ENCODE measurements around the gene ZNF425. TPM values are rescaled to one million over a fixed set of nuclear protein-coding genes. Genes with fewer than 3 reads are reported as not detected.

Gene ZNF425
- total and polyA plus RNA-seq, 2 experiments from 2014 or later = 4.3 to 5.0 TPM

DNA sequence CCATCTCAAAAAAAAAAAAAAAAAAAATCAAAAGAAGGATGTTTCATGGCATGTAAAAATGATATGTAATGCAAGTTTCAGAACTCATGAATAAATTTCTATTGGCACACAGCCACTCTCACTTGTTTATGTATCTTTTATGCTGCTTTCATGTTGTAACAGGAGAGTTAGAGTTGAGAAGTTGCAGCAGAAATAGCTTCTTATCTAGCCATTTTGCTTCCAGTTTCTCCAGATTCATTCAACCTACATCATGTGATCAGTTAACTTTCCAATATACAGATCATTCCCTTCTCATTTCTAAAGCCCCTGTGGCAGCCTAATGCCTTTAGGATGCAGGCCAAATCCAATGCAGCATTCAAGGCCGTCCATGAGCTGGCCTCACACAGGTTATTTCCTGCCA is 66.0 kb downstream of the ZNF425 start:
- Histone ChIP-seq H3K4me1 (ENCODE audit: insufficient read depth) (no peaks in the 10 kb centered on the region), H2AFZ (peak overlapping the region; percentile 33; the same call in 1 of the 2 replicates), H3K9me2 (ENCODE audit: insufficient read depth) (no peaks in the 10 kb centered on the region), H3K27ac (ENCODE audit: low read depth) (no peak overlapping the region), H3F3A (replicated peaks; ENCODE audit: low read depth) (peaks cover 3% of the 10 kb centered on the region; the same call in 1 of the 2 replicates), H3K4me3 (no peak overlapping the region), H4K20me1 (replicated peaks; ENCODE audit: insufficient read depth) (no peaks in the 10 kb centered on the region), H3K4me2 (no peak overlapping the region), H3K27me3 (ENCODE audit: insufficient read depth) (no peaks in the 10 kb centered on the region), H3K79me2 (replicated peaks; ENCODE audit: insufficient read depth) (no peaks in the 10 kb centered on the region), H3K36me3 (ENCODE audit: insufficient read depth) (no peaks in the 10 kb centered on the region)
- ATAC-seq (no peak), DNase-seq (ENCODE audit: low spot score) (no peak)
- no peaks in the 10 kb centered on the region for H3K36me3 Mint-ChIP-seq (ENCODE audit: low read depth)
- H3K4me1 Mint-ChIP-seq = peaks cover 2% of the 10 kb centered on the region; the same call in 2 of the 3 replicates
- no peaks in the 10 kb centered on the region for H3K9me3 Mint-ChIP-seq
- peak overlapping the region; percentile 54; the same call in 1 of the 2 replicates for H3K27ac Mint-ChIP-seq
- no peak overlapping the region for H3K4me3 Mint-ChIP-seq
- TF ChIP-seq ZNF331 (CRISPR knock-in tag; IDR thresholded peaks at IDR 0.05; ENCODE audit: low read depth) (no peak), EZH2phosphoT487 (IDR thresholded peaks at IDR 0.05; ENCODE audit: unreplicated experiment) (no peak), STAT1 (IDR thresholded peaks at IDR 0.05; ENCODE audit: unreplicated experiment) (no peak), POLR2AphosphoS5 (IDR thresholded peaks at IDR 0.05; ENCODE audit: low read depth) (no peak), JUNB (IDR thresholded peaks at IDR 0.05; ENCODE audit: unreplicated experiment) (no peak), NANOG (IDR thresholded peaks at IDR 0.05; ENCODE audit: borderline replicate concordance) (no peak)
- TF ChIP-seq, protein P1, sequence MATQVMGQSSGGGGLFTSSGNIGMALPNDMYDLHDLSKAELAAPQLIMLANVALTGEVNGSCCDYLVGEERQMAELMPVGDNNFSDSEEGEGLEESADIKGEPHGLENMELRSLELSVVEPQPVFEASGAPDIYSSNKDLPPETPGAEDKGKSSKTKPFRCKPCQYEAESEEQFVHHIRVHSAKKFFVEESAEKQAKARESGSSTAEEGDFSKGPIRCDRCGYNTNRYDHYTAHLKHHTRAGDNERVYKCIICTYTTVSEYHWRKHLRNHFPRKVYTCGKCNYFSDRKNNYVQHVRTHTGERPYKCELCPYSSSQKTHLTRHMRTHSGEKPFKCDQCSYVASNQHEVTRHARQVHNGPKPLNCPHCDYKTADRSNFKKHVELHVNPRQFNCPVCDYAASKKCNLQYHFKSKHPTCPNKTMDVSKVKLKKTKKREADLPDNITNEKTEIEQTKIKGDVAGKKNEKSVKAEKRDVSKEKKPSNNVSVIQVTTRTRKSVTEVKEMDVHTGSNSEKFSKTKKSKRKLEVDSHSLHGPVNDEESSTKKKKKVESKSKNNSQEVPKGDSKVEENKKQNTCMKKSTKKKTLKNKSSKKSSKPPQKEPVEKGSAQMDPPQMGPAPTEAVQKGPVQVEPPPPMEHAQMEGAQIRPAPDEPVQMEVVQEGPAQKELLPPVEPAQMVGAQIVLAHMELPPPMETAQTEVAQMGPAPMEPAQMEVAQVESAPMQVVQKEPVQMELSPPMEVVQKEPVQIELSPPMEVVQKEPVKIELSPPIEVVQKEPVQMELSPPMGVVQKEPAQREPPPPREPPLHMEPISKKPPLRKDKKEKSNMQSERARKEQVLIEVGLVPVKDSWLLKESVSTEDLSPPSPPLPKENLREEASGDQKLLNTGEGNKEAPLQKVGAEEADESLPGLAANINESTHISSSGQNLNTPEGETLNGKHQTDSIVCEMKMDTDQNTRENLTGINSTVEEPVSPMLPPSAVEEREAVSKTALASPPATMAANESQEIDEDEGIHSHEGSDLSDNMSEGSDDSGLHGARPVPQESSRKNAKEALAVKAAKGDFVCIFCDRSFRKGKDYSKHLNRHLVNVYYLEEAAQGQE (IDR thresholded peaks at IDR 0.05; ENCODE audit: unreplicated experiment) = no peak
- TF ChIP-seq, protein P2, sequence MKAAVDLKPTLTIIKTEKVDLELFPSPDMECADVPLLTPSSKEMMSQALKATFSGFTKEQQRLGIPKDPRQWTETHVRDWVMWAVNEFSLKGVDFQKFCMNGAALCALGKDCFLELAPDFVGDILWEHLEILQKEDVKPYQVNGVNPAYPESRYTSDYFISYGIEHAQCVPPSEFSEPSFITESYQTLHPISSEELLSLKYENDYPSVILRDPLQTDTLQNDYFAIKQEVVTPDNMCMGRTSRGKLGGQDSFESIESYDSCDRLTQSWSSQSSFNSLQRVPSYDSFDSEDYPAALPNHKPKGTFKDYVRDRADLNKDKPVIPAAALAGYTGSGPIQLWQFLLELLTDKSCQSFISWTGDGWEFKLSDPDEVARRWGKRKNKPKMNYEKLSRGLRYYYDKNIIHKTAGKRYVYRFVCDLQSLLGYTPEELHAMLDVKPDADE (IDR thresholded peaks at IDR 0.05) = no peak
- TF ChIP-seq, protein P3, sequence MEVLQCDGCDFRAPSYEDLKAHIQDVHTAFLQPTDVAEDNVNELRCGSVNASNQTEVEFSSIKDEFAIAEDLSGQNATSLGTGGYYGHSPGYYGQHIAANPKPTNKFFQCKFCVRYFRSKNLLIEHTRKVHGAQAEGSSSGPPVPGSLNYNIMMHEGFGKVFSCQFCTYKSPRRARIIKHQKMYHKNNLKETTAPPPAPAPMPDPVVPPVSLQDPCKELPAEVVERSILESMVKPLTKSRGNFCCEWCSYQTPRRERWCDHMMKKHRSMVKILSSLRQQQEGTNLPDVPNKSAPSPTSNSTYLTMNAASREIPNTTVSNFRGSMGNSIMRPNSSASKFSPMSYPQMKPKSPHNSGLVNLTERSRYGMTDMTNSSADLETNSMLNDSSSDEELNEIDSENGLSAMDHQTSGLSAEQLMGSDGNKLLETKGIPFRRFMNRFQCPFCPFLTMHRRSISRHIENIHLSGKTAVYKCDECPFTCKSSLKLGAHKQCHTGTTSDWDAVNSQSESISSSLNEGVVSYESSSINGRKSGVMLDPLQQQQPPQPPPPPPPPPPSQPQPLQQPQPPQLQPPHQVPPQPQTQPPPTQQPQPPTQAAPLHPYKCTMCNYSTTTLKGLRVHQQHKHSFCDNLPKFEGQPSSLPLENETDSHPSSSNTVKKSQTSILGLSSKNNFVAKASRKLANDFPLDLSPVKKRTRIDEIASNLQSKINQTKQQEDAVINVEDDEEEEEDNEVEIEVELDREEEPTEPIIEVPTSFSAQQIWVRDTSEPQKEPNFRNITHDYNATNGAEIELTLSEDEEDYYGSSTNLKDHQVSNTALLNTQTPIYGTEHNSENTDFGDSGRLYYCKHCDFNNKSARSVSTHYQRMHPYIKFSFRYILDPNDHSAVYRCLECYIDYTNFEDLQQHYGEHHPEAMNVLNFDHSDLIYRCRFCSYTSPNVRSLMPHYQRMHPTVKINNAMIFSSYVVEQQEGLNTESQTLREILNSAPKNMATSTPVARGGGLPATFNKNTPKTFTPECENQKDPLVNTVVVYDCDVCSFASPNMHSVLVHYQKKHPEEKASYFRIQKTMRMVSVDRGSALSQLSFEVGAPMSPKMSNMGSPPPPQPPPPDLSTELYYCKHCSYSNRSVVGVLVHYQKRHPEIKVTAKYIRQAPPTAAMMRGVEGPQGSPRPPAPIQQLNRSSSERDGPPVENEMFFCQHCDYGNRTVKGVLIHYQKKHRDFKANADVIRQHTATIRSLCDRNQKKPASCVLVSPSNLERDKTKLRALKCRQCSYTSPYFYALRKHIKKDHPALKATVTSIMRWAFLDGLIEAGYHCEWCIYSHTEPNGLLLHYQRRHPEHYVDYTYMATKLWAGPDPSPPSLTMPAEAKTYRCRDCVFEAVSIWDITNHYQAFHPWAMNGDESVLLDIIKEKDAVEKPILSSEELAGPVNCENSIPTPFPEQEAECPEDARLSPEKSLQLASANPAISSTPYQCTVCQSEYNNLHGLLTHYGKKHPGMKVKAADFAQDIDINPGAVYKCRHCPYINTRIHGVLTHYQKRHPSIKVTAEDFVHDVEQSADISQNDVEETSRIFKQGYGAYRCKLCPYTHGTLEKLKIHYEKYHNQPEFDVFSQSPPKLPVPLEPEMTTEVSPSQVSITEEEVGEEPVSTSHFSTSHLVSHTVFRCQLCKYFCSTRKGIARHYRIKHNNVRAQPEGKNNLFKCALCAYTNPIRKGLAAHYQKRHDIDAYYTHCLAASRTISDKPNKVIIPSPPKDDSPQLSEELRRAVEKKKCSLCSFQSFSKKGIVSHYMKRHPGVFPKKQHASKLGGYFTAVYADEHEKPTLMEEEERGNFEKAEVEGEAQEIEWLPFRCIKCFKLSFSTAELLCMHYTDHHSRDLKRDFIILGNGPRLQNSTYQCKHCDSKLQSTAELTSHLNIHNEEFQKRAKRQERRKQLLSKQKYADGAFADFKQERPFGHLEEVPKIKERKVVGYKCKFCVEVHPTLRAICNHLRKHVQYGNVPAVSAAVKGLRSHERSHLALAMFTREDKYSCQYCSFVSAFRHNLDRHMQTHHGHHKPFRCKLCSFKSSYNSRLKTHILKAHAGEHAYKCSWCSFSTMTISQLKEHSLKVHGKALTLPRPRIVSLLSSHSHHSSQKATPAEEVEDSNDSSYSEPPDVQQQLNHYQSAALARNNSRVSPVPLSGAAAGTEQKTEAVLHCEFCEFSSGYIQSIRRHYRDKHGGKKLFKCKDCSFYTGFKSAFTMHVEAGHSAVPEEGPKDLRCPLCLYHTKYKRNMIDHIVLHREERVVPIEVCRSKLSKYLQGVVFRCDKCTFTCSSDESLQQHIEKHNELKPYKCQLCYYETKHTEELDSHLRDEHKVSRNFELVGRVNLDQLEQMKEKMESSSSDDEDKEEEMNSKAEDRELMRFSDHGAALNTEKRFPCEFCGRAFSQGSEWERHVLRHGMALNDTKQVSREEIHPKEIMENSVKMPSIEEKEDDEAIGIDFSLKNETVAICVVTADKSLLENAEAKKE (CRISPR knock-in tag; IDR thresholded peaks at IDR 0.05) = no peak
- H3K27me3 Mint-ChIP-seq (ENCODE audit: insufficient read depth, low read depth, poor library complexity) = peaks cover 19% of the 10 kb centered on the region

All from GM23338 (cell line).